D721Med (cell line): ENCODE measurements around the gene ACOT11.
"Not testable (repeated sequence)": the region's sequence is repeated elsewhere in the genome, so short reads cannot be mapped to it uniquely, and the experiment has no call there.

Experiments
- DNase-seq: peaks from one replicate; pipeline ENCODE4 v3.0.0; 2011; ENCODE audit warnings: low spot score; ENCODE audit not compliant: insufficient read length
- FAIRE-seq: peaks from 2 replicates; lab custom pipeline; 2011; peaks lifted over from hg19 to GRCh38; lab: Jason Lieb, UNC
- TF ChIP-seq, protein P1 (sequence below): IDR thresholded peaks from 2 replicates; pipeline ENCODE4 v1.5.1; 2012; ENCODE audit warnings: mild to moderate bottlenecking, control low read depth; ENCODE audit not compliant: insufficient read depth; ENCODE audit errors: missing control alignments

Gene ACOT11

DNA sequence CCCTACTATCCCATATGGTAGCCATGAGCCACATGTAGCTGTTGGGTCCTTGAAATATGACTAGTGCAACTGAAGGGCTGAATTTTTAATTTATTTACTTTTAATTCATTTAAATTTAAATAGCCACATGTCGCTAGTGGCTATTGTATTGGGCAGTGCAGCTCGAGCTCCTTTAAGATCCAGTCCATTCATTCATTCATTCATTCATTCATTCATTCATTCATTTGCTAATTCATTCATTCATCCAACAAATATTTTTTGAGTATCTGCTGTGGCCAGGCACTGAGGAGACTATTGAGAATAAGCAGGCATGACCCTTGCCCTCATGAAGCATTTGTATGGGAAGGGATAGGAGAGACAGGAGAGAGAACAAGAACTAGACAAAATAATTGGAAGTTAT, 29.5 kb upstream of the ACOT11 start:
- DNase-seq (no peak), FAIRE-seq (no peak)
- TF ChIP-seq, protein P1, sequence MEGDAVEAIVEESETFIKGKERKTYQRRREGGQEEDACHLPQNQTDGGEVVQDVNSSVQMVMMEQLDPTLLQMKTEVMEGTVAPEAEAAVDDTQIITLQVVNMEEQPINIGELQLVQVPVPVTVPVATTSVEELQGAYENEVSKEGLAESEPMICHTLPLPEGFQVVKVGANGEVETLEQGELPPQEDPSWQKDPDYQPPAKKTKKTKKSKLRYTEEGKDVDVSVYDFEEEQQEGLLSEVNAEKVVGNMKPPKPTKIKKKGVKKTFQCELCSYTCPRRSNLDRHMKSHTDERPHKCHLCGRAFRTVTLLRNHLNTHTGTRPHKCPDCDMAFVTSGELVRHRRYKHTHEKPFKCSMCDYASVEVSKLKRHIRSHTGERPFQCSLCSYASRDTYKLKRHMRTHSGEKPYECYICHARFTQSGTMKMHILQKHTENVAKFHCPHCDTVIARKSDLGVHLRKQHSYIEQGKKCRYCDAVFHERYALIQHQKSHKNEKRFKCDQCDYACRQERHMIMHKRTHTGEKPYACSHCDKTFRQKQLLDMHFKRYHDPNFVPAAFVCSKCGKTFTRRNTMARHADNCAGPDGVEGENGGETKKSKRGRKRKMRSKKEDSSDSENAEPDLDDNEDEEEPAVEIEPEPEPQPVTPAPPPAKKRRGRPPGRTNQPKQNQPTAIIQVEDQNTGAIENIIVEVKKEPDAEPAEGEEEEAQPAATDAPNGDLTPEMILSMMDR: no peak

DNA sequence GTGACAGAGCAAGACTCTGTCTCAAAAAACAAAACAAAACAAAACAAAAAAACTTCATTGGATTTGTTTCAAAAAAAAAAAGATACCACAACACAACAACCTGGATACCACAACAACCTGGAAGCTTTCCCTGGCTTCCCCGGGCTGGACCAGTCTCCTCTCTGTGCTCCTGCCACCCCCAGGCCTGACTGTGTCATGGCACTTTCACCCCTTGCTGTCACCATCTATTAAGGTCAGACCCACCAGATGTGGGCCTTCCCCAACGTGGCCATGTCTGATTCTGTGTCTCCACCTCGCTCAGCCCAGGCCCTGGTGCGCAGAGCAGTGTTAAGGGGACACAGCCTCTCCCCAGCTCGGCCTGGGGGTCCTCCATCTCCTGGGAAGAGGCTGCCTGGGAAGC, 28.3 kb upstream of the ACOT11 start:
- TF ChIP-seq, protein P1: no peak
- no peak for FAIRE-seq
- no peak for DNase-seq

DNA sequence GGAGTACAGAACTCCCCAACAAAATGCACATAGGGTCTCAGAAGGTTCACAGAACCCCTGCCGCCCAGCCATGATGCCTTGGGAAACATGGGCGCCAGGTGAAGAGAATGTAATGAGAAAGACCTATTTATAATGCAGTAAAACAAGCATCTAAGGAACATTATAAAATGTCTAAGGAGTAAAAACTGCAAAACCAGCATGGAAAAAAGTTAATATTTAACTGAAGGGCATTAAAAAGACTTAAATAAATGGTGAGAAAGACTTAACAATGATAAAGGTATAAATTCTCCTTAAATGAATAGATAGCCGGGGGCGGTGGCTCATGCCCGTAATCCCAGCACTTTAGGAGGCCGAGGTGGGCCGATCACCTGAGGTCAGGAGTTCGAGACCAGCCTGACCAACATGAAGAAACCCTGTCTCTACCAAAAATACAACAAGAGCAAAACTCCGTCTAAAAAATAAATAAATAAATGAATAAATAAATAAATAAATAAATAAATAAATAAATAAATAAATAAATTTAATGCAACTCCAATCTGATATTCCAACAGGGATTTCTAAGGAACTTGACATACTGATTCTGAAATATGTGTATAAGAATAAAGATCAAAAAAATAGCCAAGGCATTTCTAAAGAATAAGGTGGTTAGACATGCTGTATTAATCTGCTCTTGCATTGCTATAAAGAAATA, 27.3 kb upstream of the ACOT11 start:
- DNase-seq (no peak), FAIRE-seq (no peak)
- TF ChIP-seq, protein P1: no peak

DNA sequence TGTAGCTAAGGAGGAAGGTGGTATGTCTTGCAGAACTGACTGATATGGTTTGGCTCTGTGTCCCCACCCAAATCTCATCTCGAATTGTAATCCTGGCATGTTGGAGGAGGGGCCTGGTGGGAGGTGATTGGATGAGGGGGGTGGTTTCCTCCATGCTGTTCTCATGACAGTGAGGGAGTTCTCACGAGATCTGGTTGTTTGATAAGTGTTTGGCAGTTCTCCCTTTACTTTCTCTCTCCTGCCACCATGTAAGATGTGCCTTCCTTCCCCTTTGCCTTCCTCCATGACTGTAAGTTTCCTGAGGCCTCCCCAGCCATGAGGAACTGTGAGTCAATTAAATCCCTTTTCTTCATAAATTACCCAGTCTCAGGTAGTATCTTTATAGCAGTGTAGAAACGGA, 21.5 kb upstream of the ACOT11 start:
- not testable (repeated sequence) for DNase-seq, FAIRE-seq

DNA sequence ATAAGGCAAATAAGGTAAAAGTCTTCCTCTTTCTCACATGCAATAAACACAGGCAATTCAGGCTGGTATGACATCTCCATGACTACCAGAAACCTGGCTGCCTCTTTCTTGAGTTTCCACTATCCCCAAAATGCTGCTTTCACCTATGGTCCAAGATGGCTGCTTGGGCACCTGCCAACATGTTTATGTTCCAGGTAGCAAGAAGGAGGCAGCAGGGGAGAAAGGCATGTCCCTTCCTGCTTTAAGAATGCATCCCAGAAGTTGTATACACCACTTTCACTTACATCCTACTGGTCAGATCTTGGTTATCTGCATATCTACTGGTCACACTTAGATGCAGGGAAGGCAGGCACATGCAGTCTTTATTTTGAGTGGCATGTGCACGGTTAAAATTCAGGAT, 19.4 kb upstream of the ACOT11 start:
- DNase-seq (no peak), FAIRE-seq (no peak)
- TF ChIP-seq, protein P1: no peak

DNA sequence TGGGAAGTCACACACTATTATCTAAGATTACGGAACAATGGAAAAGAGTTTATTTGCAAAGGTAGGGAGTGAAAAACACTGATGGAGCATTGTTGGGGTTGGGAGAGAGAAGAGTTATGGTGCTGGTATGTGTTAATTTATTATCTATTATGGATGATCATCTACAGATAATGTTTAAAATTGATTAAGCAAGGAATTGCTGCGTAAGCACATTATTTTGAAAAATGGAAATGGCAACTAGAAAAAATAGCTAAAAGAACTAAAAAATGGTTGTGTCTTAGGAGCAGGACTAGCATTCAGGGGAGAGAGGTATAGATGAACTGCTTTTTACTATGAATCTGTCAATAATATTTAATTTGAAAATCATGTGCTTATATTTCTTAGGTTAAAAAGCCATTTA, 16.0 kb upstream of the ACOT11 start:
- FAIRE-seq (no peak), DNase-seq (no peak)
- TF ChIP-seq, protein P1: no peak

DNA sequence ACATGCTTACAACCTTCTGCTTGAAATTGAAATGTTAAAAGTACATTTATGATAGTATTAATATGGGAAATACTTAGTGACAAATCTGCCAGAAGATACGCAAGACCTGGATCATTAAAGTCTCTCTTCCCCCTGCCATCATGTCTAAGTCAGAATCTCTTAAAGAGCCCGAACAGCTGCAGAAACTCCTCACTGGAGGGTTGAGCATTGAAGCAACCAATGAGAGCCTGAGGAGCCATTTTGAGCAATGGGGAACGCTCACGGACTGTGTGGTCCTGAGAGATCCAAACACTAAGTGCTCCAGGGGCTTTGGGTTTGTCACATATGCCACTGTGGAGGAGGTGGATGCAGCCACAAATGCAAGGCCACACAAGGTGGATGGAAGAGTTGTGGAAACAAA, 11.4 kb upstream of the ACOT11 start:
- not testable (repeated sequence) for FAIRE-seq

DNA sequence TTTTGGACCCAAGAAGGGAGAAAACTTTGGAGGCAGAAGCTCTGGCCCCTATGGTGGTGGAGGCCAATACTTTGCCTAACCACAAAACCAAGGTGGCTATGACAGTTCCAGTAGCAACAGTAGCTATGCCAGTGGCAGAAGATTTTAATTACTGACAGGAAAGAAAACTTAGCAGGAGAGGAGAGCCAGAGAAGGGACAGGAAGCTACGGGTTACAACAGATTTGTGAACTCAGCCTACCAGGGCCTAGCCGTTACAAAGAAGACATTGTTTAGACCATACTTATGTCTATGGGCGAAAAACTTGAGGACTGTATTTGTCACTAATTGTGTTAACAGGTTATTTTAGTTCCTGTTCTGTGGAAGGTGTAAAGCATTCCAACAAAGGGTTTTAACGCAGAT, 10.4 kb upstream of the ACOT11 start:
- TF ChIP-seq, protein P1: no peak
- DNase-seq (no peak), FAIRE-seq (no peak)

More for the DNA sequence above, 11.4 kb upstream of the ACOT11 start:
- not testable (repeated sequence) for DNase-seq
